ENCODE measurements around the gene WWTR1.

- TF ChIP-seq, protein P1, sequence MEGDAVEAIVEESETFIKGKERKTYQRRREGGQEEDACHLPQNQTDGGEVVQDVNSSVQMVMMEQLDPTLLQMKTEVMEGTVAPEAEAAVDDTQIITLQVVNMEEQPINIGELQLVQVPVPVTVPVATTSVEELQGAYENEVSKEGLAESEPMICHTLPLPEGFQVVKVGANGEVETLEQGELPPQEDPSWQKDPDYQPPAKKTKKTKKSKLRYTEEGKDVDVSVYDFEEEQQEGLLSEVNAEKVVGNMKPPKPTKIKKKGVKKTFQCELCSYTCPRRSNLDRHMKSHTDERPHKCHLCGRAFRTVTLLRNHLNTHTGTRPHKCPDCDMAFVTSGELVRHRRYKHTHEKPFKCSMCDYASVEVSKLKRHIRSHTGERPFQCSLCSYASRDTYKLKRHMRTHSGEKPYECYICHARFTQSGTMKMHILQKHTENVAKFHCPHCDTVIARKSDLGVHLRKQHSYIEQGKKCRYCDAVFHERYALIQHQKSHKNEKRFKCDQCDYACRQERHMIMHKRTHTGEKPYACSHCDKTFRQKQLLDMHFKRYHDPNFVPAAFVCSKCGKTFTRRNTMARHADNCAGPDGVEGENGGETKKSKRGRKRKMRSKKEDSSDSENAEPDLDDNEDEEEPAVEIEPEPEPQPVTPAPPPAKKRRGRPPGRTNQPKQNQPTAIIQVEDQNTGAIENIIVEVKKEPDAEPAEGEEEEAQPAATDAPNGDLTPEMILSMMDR (IDR thresholded peaks at IDR 0.05): no peak
- TF ChIP-seq RCOR1 (IDR thresholded peaks at IDR 0.05; ENCODE audit: low read depth, low read length): no peak
- TF ChIP-seq ZNF302 (CRISPR knock-in tag; IDR thresholded peaks at IDR 0.05): no peak
- no peak for TF ChIP-seq POLR2A (IDR thresholded peaks at IDR 0.05; ENCODE audit: low read length)
- TF ChIP-seq, protein P2, sequence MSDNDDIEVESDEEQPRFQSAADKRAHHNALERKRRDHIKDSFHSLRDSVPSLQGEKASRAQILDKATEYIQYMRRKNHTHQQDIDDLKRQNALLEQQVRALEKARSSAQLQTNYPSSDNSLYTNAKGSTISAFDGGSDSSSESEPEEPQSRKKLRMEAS (IDR thresholded peaks at IDR 0.05): no peak
- no peak for TF ChIP-seq RAD21 (conservative IDR thresholded peaks at IDR 0.05 in 1 of 2, IDR thresholded peaks at IDR 0.05 in 1 of 2)
- no peak for TF ChIP-seq KDM1A (IDR thresholded peaks at IDR 0.05; ENCODE audit: low read depth)
These were observed 101.9 kb downstream of the WWTR1 start for GRCh38 chr3:149555927-149556326.
